NCI-H1092 treated with DMSO at 0.1 percent for 48 hours (cell line): ENCODE data around the gene MORN1.
"Not testable (repeated sequence)": the region's sequence is repeated elsewhere in the genome, so short reads cannot be mapped to it uniquely, and the experiment has no call there.

Experiments
- DNase-seq: peaks from one replicate; lab custom pipeline; 2025; lab: John Stamatoyannopoulos, UW

MORN1 gene

DNA sequence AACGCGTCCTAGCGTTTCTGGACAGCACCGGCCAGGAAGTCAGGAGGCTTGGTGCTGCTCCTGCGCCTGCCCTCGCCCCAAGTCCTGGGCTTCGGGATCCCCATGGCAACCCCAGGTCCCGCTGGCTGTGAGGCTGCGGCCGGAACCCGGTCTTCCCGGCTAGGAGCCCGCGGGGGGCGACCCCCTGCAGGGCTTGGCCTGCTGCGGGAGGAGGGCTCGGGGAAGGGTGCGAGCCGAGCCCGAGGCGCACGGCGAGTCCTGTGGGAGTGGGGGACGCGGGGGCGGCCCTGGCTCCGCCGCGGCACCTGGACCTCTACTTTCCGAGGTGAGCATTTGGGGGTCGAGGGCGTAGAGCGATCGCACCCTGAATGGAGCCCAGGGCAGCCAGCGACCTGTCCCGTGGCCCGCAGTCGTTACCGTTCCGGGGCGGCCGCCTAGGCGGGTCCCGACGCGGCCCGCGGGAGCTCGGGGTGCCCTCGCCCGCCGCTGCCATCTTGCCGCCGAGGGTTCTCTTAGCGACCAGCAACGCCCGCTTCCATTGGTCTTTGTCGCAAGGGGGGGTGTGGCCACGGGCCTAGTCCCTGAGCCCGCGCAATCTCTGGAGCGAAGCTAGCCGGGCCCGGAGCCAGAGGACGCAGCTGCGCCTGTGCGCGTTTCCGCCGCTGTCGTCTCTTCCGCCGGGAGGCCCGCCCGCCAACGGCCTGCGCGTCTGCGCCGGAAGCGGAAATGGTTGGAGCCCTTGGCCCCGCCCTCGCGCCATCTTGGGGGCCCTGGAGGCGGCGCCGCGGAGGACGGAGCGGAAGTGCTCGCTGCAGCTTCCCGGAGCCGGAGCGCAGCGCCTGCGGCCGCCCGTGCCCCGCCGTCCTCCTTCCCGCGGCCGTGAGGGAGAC is at the start of gene MORN1, which contains the start of gene RER1:
TSS of gene MORN1 (minus strand) at position 514 of the 890 bp plus-strand sequence. CDS start at position 493, 21 bp downstream.
TSS of gene RER1 (plus strand) at position 801 of the 890 bp plus-strand sequence. CDS start 3,950 bp downstream, outside the sequence.
- DNase-seq: peak; percentile 93

DNA sequence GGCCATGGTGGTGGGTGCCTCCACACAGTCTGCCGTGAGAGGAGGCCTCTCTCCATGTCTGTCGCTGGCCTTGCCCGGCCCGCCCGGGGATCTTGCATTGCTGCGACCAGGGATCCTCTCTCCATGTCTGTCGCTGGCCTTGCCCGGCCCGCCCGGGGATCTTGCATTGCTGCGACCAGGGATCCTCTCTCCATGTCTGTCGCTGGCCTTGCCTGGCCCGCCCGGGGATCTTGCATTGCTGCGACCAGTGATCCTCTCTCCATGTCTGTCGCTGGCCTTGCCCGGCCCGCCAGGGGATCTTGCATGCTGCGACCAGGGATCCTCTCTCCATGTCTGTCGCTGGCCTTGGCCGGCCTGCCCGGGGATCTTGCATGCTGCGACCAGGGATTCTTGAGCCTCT is 49.0 kb upstream of the MORN1 start:
- not testable (repeated sequence) for DNase-seq

DNA sequence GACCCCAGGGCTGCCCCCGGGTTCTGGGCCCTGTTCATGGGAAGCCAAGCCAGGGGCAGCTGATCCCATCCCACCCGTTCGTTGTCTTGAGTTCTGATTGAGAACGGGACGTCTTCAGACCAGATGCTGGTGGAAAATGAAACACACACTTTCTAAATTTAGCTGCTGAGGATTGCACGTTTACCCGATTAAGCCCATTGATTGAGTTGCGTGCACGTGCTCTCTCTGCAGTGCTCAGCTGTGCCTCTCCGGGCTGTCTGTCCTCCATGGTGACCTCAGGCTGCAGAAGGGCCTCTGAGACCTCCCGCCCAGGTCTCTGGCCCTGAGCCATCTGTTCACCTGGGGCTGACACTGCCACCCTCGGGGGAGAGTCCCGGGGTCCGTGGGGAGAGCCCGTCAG is 48.0 kb upstream of the MORN1 start:
- DNase-seq: no peak

DNA sequence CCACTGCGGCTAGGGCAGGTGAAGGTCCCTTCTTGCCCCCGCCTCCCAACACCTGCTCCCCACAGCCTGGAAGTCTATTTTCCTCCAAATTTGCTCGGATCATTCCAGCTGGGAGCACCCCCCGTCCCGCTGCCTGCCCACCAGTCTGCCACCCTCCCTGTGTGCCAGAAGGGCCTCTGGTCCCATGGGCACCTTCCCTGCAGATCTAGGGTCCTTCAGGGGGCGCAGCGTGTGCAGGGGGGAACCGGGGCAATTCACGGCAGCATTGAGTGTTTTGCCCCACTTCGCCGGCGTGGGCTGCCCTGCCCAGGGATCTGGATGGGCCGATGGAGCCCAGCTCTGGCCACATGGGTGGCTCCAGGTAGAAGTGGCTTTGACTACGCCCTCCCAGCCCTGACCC is 47.3 kb upstream of the MORN1 start:
- DNase-seq: no peak

GRCh38 chr1:2438038-2438437 is 46.7 kb upstream of the MORN1 start:
- peak; percentile 22 for DNase-seq

GRCh38 chr1:2437617-2438016 is 46.3 kb upstream of the MORN1 start:
- DNase-seq: no peak

DNA sequence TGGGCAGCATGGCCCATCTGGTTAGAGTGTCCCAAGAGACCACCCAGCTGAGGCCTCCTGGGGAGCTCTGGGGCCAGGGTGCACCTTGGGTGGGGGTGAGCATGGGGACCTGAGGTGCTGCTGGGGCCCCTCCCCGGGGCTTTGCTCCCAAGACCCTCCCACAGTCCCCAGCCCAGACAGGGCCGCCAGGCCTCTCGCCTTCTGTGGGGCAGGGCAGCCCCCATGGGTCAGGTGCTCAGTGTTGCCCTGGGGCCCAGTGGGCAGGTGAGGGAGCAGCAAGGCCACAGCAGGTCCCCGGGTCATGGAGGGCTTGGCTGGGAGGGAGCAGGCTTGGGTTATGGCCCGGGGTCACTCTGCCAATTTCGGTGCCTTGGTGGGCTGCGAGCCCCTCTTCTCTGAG is 45.5 kb upstream of the MORN1 start:
- no peak for DNase-seq

- no peak for DNase-seq
Observed at GRCh38 chr1:2435746-2436355, 44.5 kb upstream of the MORN1 start.

- no peak for DNase-seq
Observed at GRCh38 chr1:2435091-2435490, 43.7 kb upstream of the MORN1 start.

DNA sequence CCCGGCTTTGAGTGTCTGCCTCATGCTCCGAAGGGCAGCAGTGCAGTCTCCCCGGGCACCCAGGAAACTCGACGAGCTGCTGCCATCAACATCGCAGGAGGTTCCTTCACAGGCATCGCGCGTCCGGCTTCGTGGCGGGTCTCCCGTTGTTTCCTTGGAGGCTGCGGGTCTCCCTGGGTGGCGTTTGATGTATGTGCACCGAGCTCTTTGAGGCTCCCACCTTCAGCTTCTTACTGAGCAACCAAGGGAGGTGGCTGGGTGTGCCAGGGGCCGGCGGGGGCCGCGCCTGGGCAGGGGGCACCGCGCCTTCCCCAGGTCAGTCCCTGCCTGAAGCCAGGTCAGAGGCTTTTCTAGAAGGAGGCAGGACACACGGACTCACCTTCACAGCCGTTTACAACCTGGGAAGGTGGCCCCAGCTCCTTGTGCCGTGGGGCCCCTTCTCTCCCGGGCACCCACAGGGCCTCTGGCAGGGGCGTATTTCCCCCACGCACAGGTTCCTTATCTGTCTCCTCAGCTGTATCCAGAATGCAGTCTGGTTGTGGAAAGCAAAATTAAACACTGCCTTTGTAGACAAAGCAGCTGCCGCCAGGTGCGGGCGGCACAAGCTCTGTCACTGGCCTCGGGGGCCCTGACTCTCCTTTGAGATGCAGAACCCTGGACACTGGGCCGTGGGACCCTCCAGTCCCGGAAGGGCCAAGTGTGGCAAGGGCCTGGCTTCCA is 42.7 kb upstream of the MORN1 start:
- no peak for DNase-seq

- DNase-seq: no peak
Observed at GRCh38 chr1:2433196-2433595, 41.8 kb upstream of the MORN1 start.

DNA sequence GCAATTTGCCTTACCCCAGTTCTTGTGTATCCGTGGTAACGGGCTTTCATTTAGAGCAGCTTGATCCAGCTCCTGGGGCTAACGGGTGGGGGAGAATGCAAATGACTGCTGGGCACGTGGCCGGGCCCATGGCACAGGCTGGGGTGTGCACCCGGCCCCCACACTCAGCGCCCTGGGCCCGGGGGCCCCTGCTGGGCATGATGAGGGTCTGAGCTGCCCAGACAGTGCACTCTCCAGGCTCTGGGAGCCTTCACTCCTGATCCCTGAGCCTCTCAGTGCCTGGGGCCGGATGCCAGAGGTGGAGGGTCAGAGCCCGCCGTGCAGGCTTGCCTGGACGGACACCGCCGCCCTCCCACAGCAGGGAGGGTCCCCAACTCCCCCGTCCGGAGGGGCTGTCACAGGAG is 41.1 kb upstream of the MORN1 start:
- DNase-seq: no peak

DNA sequence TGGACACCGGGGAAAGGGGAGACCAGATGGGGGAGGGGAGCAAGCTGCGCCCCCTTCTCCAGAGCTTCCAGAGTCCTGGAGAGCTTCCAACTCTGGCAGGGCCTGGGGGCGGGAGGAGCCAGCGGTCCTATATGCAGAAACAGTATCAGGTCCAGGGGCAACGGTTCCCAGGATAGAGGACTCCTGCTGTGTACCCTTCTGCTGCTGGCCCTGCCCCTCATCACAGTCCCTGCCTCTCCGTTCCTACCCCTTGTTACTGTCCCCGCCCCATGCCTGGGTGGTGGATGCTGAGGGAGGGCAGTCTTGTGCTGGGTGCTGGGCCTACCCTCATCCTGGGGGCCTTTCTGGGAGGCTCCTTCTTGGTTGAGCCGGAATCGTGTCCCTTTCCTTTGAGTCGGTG is 40.2 kb upstream of the MORN1 start:
- no peak for DNase-seq

DNA sequence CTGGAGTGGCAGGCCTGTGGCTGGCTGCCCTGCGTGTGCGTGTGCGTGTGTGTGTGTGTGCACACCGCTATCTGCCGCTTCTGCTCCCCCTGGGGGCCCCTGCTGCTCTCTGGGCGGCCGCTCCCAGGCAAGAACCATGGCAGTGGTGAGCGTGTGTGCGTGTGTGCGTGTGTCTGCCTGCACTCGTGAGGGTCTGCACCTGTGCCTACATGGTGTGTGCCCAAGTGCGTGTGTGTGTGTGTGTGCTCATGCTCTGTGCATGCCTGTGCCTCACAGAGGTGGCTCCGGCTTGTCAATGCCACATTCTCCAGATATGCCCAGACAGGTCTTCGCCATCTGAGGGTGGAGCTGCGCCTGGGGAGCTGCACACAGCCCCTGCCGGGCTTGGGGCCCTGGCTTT is 39.7 kb upstream of the MORN1 start:
- DNase-seq: no peak

DNA sequence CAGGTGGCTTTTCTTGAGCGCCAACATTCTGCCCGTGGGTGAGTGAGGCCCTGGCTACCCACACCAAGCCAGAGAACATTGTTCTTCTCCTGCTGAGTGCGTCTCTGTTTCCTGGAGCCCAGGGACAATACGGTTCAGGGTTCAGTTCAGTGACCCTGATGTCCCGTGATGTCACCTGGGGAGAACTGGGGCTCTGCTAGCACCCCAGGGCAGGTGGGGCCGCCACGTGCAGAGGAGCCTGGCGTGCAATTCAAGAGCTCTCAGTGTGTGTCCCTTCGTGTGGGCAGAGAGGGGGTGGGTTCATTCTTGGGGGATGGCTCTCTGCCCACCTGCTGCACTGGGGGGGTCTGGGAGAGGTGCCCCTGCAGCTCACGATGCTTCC is 39.2 kb upstream of the MORN1 start:
- no peak for DNase-seq

DNA sequence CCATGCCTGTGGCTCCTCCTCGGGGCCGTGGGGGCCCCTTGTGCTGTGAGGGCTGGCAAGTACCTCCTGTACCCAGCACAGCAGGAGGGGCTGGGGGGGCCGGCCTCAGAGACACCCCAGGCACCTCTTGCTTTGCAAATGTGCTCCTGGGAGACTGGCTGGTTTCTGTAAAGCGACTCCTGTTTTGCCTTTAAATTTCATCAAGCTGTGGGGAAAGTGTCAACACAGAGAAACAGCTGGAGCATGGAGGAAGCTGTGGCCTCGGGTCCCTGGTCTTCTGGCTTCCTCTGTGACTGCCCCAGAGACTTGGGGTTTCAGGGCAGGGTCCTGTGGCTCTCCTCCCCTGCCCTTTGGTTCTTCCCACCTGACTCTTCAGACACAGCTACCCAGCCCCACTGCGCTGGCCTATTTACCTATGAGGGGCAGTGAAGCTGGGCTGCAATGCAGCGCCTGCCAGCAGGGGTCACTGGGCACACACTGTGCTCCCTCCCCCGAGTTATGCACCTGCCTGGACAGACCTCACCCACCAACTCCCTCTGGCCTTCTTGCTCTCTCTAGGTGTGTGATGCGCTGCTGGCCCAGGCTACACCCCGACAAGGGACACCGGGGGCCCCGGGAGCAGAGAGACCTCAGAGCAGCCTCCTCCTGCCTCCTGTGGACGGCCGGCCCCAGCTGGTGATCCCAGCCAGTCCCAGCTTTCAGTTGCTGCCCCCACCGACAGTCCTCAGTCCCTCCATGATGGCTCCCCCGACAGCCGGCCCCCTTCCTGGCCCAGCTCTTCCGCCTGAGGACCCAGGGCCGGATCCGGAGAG is 38.6 kb upstream of the MORN1 start:
- DNase-seq: no peak

DNA sequence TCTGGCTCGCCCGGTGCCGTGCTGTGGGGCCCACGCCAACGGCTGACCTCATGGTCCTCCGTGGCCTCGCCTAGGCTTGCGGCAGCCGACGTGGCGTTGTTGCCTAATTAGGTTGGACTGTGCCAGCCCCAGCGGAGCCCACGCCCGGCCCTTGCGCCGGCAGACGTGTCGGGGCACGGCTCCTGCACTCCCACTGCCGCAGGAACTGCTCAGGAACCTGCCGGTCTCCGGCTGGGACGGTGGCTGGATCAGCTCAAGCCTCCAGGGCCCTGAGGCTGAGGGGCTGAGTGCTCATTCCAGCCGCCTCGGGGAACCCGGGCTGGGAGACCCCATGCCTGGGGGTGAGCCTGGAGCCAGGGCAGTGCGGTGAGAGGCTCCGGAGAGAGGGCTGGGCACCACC is 37.1 kb upstream of the MORN1 start:
- no peak for DNase-seq

DNA sequence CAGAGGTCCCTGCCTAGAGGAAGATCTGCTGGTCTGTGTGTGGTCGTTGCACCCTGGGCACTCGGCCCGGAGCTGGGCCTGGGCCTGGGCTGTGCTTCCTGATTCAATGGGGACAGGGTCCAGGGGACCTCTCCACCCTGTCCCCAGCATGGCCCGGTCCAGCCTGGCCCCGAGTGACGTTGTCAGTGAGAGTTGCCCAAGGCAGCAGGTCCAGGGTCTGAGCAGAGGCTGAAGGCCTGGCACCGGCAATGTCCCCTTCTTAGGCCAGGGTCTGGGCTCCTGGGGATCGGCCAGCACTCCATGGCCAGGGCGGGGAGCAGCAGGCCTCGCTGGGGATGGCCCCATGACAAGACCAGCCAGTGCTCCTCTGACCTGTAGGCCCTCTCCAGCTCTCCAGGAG is 36.6 kb upstream of the MORN1 start:
- no peak for DNase-seq

DNA sequence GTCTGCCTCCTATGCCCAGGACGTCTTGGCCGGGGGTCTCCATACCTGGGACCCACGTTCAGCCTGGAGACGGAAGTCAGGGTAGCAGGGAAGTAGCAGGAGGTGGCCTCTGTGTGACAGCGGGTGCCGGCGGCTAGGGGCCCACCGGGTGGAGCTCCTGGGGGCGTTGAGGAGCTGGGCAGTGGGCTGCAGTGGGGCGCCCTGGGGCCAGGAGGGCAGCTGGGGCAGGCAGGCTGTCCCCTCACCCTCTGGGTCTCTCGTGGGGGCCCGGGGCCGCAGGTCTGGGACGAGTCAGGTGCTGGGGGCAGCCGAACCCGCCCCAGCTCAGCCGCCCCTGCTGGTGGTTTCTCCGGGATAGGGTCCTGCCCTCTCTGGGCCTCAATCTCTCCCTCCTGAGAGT is 35.7 kb upstream of the MORN1 start:
- DNase-seq: no peak

DNA sequence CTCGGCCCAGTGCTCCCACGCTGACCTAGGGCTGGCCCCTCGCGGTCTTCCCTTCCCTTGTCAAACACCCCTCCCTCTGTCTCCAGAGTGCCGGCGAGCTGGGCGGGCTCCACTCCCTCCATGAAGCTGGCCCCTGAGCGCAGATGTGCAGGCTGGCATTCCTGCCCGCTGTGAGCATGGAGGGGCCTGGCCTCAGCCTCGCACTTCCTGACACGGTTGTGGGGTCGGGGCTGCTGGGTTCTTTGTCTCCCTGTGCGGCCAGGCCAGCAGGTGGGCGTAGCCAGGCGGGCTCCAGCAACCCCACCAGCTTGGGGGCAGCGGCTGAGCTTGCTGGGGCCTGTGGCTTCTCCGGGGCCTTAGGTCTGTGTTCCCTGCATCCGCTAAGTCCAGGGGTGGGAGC is 35.2 kb upstream of the MORN1 start:
- DNase-seq: no peak

DNA sequence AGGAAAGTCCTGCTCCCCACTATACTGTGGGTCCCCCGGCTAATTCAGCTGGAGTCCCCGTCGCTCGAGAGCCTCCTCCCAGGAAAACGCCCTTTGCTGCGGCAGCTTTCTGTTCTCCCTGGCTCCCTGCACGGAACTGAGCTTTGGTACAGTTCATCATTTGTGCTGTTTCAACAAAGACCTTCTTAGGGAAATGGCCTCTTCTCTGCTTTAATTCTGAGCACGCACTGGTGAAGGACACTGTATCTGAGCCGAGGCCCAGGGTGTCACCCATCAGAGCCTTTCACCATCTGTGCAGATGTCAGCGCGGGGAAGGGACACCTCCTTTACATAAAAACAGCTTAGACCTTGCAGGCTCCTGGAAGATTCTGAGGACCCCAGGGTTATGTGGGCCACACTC is 34.5 kb upstream of the MORN1 start:
- DNase-seq: no peak

DNA sequence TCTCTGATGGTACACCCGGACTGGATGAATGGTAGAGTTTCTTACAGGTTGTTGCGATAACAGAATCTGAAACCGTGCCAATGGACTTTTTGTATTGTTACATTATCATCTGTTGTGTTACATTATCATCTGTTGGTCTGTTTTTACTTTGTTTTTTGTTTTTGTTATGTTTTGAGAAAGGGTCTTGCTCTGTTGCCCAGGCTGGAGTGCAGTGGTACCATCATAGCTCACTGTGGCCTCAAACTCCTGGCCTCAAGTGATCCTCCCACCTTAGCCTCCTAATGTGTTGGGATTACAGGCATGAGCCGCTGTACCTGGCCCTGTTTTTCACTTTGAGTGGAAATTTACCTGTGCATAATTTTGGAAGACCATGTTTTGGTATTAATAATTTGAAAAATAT is 31.2 kb upstream of the MORN1 start:
- no peak for DNase-seq
